ENCODE measurements around the gene C11orf21.

- no peak for TF ChIP-seq EZH2 (IDR thresholded peaks at IDR 0.05; ENCODE audit: insufficient read depth, poor library complexity, severe bottlenecking)
- no peak for TF ChIP-seq EZH2phosphoT487 (IDR thresholded peaks at IDR 0.05; ENCODE audit: insufficient read depth, low read depth)
Observed at GRCh38 chr11:2317354-2318050, 15.8 kb upstream of the C11orf21 start.

All from GM23248 (cell line).